ENCODE measurements around the gene CALML5. TPM values are rescaled to one million over a fixed set of nuclear protein-coding genes. Genes with fewer than 3 reads are reported as not detected.

Gene CALML5
- total RNA-seq, 1 donor from 2014 or later, result not detected

- Histone ChIP-seq H3K36me3 (ENCODE audit: control insufficient read depth, insufficient read depth, low read length) (peaks cover 3% of the 10 kb centered on the region), H3K4me3 (ENCODE audit: low read depth, low read length) (no peak overlapping the region), H3K27me3 (ENCODE audit: control insufficient read depth, insufficient read depth, low read length) (no peaks in the 10 kb centered on the region)
- no peak for TF ChIP-seq CTCF (IDR thresholded peaks at IDR 0.05; ENCODE audit: insufficient read depth, low read length, poor library complexity, severe bottlenecking)
- no peak for DNase-seq (ENCODE audit: low read depth)
Measured at GRCh38 chr10:5461203-5461588, 38.2 kb downstream of the CALML5 start.

GRCh38 chr10:5460468-5461202 lies 38.7 kb downstream of the CALML5 start:
- H3K36me3 ChIP-seq (ENCODE audit: control insufficient read depth, insufficient read depth, low read length), result peaks cover 3% of the 10 kb centered on the region

GRCh38 chr10:5458949-5459747 lies 40.2 kb downstream of the CALML5 start:
- H3K27me3 ChIP-seq (ENCODE audit: control insufficient read depth, insufficient read depth, low read length), result no peaks in the 10 kb centered on the region
- no peak for TF ChIP-seq CTCF (IDR thresholded peaks at IDR 0.05; ENCODE audit: insufficient read depth, low read length, poor library complexity, severe bottlenecking)
- H3K4me3 ChIP-seq (ENCODE audit: low read depth, low read length), result no peak overlapping the region
- H3K36me3 ChIP-seq (ENCODE audit: control insufficient read depth, insufficient read depth, low read length), result peaks cover 5% of the 10 kb centered on the region
- no peak for DNase-seq (ENCODE audit: low read depth)

More at GRCh38 chr10:5460468-5461202, 38.7 kb downstream of the CALML5 start:
- Histone ChIP-seq H3K4me3 (ENCODE audit: low read depth, low read length) (no peak overlapping the region), H3K27me3 (ENCODE audit: control insufficient read depth, insufficient read depth, low read length) (no peaks in the 10 kb centered on the region)
- TF ChIP-seq CTCF (IDR thresholded peaks at IDR 0.05; ENCODE audit: insufficient read depth, low read length, poor library complexity, severe bottlenecking), result no peak
- no peak for DNase-seq (ENCODE audit: low read depth)

- Histone ChIP-seq H3K4me3 (ENCODE audit: low read depth, low read length) (no peak overlapping the region), H3K27me3 (ENCODE audit: control insufficient read depth, insufficient read depth, low read length) (no peaks in the 10 kb centered on the region), H3K36me3 (ENCODE audit: control insufficient read depth, insufficient read depth, low read length) (peaks cover 5% of the 10 kb centered on the region)
- no peak for TF ChIP-seq CTCF (IDR thresholded peaks at IDR 0.05; ENCODE audit: insufficient read depth, low read length, poor library complexity, severe bottlenecking)
- no peak for DNase-seq (ENCODE audit: low read depth)
Measured at GRCh38 chr10:5458425-5458824, 40.9 kb downstream of the CALML5 start.

- H3K36me3 ChIP-seq (ENCODE audit: control insufficient read depth, insufficient read depth, low read length), result peaks cover 5% of the 10 kb centered on the region
Measured at GRCh38 chr10:5457741-5458140, 41.6 kb downstream of the CALML5 start.

More at GRCh38 chr10:5457741-5458140, 41.6 kb downstream of the CALML5 start:
- no peak for TF ChIP-seq CTCF (IDR thresholded peaks at IDR 0.05; ENCODE audit: insufficient read depth, low read length, poor library complexity, severe bottlenecking)
- H3K27me3 ChIP-seq (ENCODE audit: control insufficient read depth, insufficient read depth, low read length), result no peaks in the 10 kb centered on the region
- no peak overlapping the region for H3K4me3 ChIP-seq (ENCODE audit: low read depth, low read length)
- no peak for DNase-seq (ENCODE audit: low read depth)
